ENCODE measurements around the gene KIAA0319L. TPM values are rescaled to one million over a fixed set of nuclear protein-coding genes. Genes with fewer than 3 reads are reported as not detected.
A peak's percentile ranks its signal among the peaks of the same experiment; 100 is the strongest.

The KIAA0319L gene
- total RNA-seq, 2 donors from 2014 or later, result 62.5 to 95.0 TPM

GRCh38 chr1:35555601-35556477 is 1.4 kb downstream of the KIAA0319L start:
- Histone ChIP-seq H3K4me3 (peak overlapping the region in 1 of 2 donors; percentile 74), H3K9me3 (no peaks in the 10 kb centered on the region), H3K27ac (no peak overlapping the region), H3K36me3 (peaks cover 20% of the 10 kb centered on the region), H3K27me3 (no peaks in the 10 kb centered on the region), H3K4me1 (peaks cover 0 to 57% of the 10 kb centered on the region in 2 donors)
- no peak for DNase-seq (ENCODE audit: low spot score)
- TF ChIP-seq, protein P1, sequence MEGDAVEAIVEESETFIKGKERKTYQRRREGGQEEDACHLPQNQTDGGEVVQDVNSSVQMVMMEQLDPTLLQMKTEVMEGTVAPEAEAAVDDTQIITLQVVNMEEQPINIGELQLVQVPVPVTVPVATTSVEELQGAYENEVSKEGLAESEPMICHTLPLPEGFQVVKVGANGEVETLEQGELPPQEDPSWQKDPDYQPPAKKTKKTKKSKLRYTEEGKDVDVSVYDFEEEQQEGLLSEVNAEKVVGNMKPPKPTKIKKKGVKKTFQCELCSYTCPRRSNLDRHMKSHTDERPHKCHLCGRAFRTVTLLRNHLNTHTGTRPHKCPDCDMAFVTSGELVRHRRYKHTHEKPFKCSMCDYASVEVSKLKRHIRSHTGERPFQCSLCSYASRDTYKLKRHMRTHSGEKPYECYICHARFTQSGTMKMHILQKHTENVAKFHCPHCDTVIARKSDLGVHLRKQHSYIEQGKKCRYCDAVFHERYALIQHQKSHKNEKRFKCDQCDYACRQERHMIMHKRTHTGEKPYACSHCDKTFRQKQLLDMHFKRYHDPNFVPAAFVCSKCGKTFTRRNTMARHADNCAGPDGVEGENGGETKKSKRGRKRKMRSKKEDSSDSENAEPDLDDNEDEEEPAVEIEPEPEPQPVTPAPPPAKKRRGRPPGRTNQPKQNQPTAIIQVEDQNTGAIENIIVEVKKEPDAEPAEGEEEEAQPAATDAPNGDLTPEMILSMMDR (IDR thresholded peaks at IDR 0.05), result no peak

- Histone ChIP-seq H3K9me3 (no peaks in the 10 kb centered on the region), H3K27me3 (no peaks in the 10 kb centered on the region), H3K4me1 (peaks cover 0 to 51% of the 10 kb centered on the region in 2 donors), H3K27ac (no peak overlapping the region), H3K4me3 (no peak overlapping the region), H3K36me3 (peaks cover 20% of the 10 kb centered on the region)
- no peak for DNase-seq (ENCODE audit: low spot score)
- TF ChIP-seq, protein P1 (IDR thresholded peaks at IDR 0.05), result no peak
These were observed 2.0 kb downstream of the KIAA0319L start for GRCh38 chr1:35555212-35555584.

- Histone ChIP-seq H3K27ac (peak overlapping the region in 1 of 2 donors; percentile 27), H3K4me3 (no peak overlapping the region), H3K27me3 (no peaks in the 10 kb centered on the region), H3K36me3 (peaks cover 20% of the 10 kb centered on the region), H3K4me1 (peaks cover 0 to 49% of the 10 kb centered on the region in 2 donors), H3K9me3 (no peaks in the 10 kb centered on the region)
- DNase-seq (ENCODE audit: low spot score), result no peak
- TF ChIP-seq, protein P1 (IDR thresholded peaks at IDR 0.05), result no peak
These were observed 2.7 kb downstream of the KIAA0319L start for GRCh38 chr1:35554266-35555211.

GRCh38 chr1:35553851-35554250 is 3.4 kb downstream of the KIAA0319L start:
- Histone ChIP-seq H3K27ac (peak overlapping the region in 1 of 2 donors; percentile 27), H3K9me3 (no peaks in the 10 kb centered on the region), H3K36me3 (peaks cover 23% of the 10 kb centered on the region), H3K27me3 (no peaks in the 10 kb centered on the region), H3K4me3 (no peak overlapping the region), H3K4me1 (peaks cover 0 to 42% of the 10 kb centered on the region in 2 donors)
- TF ChIP-seq, protein P1 (IDR thresholded peaks at IDR 0.05), result no peak
- no peak for DNase-seq (ENCODE audit: low spot score)

- no peak for DNase-seq (ENCODE audit: low spot score)
- peaks cover 4% of the 10 kb centered on the region for H3K36me3 ChIP-seq
- H3K27me3 ChIP-seq, result no peaks in the 10 kb centered on the region
- no peak overlapping the region for H3K4me3 ChIP-seq
- H3K9me3 ChIP-seq, result no peaks in the 10 kb centered on the region
- peaks cover 0 to 33% of the 10 kb centered on the region in 2 donors for H3K4me1 ChIP-seq
- TF ChIP-seq, protein P1 (IDR thresholded peaks at IDR 0.05), result no peak
- H3K27ac ChIP-seq, result no peak overlapping the region
These were observed 10.6 kb downstream of the KIAA0319L start for GRCh38 chr1:35546614-35547013.
